ENCODE results near the gene SERINC5.

GRCh38 chr5:80223561-80223960 lies 32.3 kb downstream of the SERINC5 start:
- TF ChIP-seq, protein P1, sequence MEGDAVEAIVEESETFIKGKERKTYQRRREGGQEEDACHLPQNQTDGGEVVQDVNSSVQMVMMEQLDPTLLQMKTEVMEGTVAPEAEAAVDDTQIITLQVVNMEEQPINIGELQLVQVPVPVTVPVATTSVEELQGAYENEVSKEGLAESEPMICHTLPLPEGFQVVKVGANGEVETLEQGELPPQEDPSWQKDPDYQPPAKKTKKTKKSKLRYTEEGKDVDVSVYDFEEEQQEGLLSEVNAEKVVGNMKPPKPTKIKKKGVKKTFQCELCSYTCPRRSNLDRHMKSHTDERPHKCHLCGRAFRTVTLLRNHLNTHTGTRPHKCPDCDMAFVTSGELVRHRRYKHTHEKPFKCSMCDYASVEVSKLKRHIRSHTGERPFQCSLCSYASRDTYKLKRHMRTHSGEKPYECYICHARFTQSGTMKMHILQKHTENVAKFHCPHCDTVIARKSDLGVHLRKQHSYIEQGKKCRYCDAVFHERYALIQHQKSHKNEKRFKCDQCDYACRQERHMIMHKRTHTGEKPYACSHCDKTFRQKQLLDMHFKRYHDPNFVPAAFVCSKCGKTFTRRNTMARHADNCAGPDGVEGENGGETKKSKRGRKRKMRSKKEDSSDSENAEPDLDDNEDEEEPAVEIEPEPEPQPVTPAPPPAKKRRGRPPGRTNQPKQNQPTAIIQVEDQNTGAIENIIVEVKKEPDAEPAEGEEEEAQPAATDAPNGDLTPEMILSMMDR (IDR thresholded peaks at IDR 0.05) = no peak
- TF ChIP-seq POLR2AphosphoS5 (IDR thresholded peaks at IDR 0.05) = no peak

All from gastroesophageal sphincter (tissue), 3 donors.